NCI-H128 (cell line): ENCODE data around the gene HOMER1.

ENCODE experiments used
- DNase-seq: peaks from one replicate; lab custom pipeline; 2025; ENCODE audit not compliant: unreplicated experiment; lab: John Stamatoyannopoulos, UW

The HOMER1 gene

DNA sequence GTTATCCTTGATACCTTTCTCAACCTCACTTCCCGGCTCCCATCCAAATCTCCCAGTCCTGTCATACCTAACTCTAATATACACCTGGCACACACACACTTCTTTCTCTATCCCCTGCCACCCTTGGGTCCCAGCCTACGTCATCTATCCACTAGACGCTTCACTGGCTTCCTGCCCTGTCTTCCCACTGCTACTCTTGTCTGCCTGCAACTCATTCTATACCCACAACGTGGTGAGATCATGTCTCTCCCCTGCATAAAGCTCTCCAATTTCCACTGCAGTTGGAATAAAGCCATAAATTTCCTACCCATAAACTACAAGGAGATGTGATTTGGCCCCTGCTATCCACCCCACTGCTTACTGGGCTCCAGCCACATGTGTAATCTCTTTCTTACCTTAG, 184.5 kb downstream of the HOMER1 start:
- DNase-seq, result no peak
